HG02938 (cell line): Measurements from ENCODE around the gene ZNF467.

Source experiments
- ATAC-seq: cut with Tn5 transposase; IDR thresholded peaks from one replicate; pipeline ENCODE4 v1.9.1; 2021; ENCODE audit warnings: mild to moderate bottlenecking, moderate library complexity; ENCODE audit not compliant: unreplicated experiment

ZNF467 gene

GRCh38 chr7:149773446-149774236 lies at the start of gene ZNF467:
Gene ZNF467, minus strand, starts transcription at chr7:149773588. Its CDS starts 2,556 bp downstream, at chr7:149771032.
- ATAC-seq, result no peak

GRCh38 chr7:149822353-149822943 lies 49.1 kb upstream of the ZNF467 start:
- no peak for ATAC-seq

GRCh38 chr7:149821191-149822148 lies 48.1 kb upstream of the ZNF467 start:
- ATAC-seq, result no peak

- no peak for ATAC-seq
These were observed 47.3 kb upstream of the ZNF467 start for GRCh38 chr7:149820622-149821190.

- ATAC-seq, result no peak
These were observed 46.6 kb upstream of the ZNF467 start for GRCh38 chr7:149819961-149820340.

- no peak for ATAC-seq
These were observed 46.0 kb upstream of the ZNF467 start for GRCh38 chr7:149819141-149819960.

- ATAC-seq, result no peak
These were observed 45.1 kb upstream of the ZNF467 start for GRCh38 chr7:149818536-149818840.

GRCh38 chr7:149817836-149818535 lies 44.6 kb upstream of the ZNF467 start:
- ATAC-seq, result no peak

GRCh38 chr7:149817301-149817771 lies 43.9 kb upstream of the ZNF467 start:
- no peak for ATAC-seq

- no peak for ATAC-seq
These were observed 43.4 kb upstream of the ZNF467 start for GRCh38 chr7:149816794-149817193.

GRCh38 chr7:149816267-149816751 lies 42.9 kb upstream of the ZNF467 start:
- no peak for ATAC-seq

GRCh38 chr7:149815661-149816266 lies 42.4 kb upstream of the ZNF467 start:
- ATAC-seq, result no peak

GRCh38 chr7:149815121-149815520 lies 41.7 kb upstream of the ZNF467 start:
- ATAC-seq, result no peak

GRCh38 chr7:149814494-149814893 lies 41.1 kb upstream of the ZNF467 start:
- ATAC-seq, result no peak

GRCh38 chr7:149813254-149814035 lies 40.1 kb upstream of the ZNF467 start:
- ATAC-seq, result no peak

- ATAC-seq, result no peak
These were observed 38.6 kb upstream of the ZNF467 start for GRCh38 chr7:149811831-149812490.

GRCh38 chr7:149811221-149811620 lies 37.8 kb upstream of the ZNF467 start:
- no peak for ATAC-seq

GRCh38 chr7:149809215-149809614 lies 35.8 kb upstream of the ZNF467 start:
- no peak for ATAC-seq
